ENCODE results near the gene KRCC1.
"Not testable (repeated sequence)": the region's sequence is repeated elsewhere in the genome, so short reads cannot be mapped to it uniquely, and the experiment has no call there.

KRCC1 gene

GRCh38 chr2:88074150-88074549 lies 18.6 kb upstream of the KRCC1 start:
- no peak for DNase-seq

GRCh38 chr2:88071365-88071764 lies 15.8 kb upstream of the KRCC1 start:
- no peak for DNase-seq

GRCh38 chr2:88070055-88070454 lies 14.5 kb upstream of the KRCC1 start:
- no peak for DNase-seq

GRCh38 chr2:88069117-88069516 lies 13.5 kb upstream of the KRCC1 start:
- DNase-seq: no peak

- no peak for DNase-seq
These were observed 12.5 kb upstream of the KRCC1 start for GRCh38 chr2:88068044-88068443.

DNA sequence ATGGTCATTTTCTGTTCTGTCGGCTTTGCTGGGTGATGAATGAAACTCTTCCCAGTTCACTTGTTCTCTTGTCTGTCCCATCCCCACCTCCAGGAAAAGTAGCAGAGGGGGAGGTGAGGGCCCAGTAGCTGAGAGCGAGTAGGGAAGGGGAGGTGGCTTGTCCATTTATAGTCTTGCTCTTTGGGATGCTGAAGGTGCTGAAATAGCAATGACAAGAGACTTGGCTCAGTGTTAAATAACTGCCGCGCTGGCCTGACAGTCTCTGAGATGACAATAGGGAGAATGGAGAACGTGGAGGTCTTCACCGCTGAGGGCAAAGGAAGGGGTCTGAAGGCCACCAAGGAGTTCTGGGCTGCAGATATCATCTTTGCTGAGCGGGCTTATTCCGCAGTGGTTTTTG lies 12.0 kb upstream of the KRCC1 start, which contains the start of gene SMYD1:
Gene SMYD1, plus strand, starts transcription at position 228 of the 400 bp plus-strand sequence. Its CDS starts 40 bp downstream, at position 268.
- no peak for DNase-seq

DNA sequence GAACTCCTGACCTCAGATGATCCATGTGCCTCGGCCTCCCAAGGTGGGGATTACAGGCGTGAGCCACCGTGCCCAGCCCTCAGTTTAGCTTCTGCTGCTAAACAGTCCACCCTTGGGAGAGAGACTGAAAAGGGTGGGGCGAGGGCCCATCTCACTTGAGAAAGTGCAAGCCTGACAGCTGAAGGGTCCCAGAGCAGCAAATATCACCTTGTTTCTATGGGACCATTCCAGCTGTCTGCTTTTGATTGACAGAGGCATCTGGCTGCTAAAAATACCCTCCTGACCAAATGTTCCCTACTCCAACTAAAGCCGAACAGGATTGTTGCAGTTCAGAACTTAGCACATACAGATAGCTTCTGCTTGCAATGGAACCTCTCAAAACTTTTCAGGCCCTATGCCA lies 11.6 kb upstream of the KRCC1 start:
- DNase-seq: no peak

DNA sequence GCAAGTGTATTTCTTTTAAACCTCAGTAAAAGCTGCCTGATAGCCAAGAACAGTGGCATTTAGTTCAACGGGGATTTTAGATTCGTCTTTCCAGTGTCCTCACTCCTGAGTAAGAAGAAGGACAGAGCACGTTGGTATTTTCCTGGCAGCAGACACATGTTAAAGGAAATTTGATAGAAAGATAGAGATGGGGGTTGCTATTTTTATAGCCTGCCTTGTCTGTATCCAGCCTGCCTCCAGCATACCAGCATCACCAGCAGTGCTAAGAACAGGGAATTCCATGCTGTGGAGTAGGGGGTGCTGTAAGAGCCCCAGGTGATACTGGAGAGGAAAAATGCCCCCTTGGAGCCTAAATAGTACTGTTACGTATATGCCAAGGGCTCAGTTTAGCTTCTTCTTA lies 11.0 kb upstream of the KRCC1 start:
- DNase-seq: no peak

GRCh38 chr2:88061295-88061694 lies 5.7 kb upstream of the KRCC1 start:
- DNase-seq: peak; percentile 39

DNA sequence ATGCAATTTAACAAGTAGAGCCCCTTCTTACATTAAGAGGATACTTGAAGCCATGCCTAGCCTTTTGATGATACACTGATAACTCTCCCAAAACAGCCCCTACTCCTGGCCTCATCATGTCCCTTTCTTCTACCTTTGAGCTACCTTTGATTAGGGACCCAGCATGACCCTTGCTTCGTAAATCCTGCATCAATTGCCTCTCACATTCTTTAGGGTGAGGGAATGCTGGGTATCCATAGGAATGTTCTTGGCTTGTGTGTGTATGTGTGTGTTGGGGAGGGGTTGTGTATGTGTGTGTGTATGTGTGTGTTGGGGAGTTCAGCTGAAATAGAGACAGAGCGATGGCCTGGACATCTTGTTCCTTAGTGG lies 5.3 kb upstream of the KRCC1 start:
- DNase-seq: no peak

DNA sequence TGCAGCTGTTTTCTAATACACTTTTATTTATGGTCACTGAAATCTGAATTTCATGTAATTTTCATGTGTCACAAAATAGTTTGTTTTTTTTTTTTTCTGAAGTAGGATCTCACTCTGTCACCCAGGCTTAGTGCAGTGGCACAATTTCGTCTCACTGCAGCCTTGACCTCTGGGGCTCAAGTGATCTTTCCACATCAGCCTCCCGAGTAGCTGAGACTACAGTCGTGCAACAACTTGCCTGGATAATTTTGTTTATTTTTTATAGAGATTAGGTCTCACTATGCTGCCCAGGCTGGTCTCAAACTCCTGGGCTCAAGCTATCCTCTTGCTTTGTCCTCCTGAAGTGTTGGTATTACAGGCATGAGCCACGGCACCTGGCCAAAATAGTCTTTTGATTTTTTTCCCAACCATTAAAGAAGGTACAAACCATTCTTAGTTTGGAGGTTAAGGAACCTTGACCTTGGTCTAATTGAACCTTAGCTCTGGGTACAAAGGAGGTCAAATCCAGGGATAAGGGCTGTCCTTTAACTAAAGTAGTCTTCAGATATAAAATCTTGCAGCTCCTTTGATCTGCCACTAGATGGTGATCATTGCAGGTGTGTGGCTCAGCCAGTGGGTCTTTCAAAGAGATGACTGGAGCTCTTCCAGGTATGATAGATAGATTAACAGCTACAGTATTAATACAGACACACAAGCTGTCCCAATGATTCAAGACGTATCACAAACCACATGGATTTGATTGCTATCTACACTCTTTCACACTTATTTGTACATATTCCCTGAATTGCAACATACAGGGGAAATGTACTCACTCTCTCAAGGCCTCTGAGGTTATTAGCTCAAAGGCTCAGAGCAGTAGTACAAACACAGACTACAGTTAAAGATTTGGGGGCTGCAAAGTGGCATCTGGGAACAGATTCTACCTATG lies 4.7 kb upstream of the KRCC1 start:
- DNase-seq: peak; percentile 72

DNA sequence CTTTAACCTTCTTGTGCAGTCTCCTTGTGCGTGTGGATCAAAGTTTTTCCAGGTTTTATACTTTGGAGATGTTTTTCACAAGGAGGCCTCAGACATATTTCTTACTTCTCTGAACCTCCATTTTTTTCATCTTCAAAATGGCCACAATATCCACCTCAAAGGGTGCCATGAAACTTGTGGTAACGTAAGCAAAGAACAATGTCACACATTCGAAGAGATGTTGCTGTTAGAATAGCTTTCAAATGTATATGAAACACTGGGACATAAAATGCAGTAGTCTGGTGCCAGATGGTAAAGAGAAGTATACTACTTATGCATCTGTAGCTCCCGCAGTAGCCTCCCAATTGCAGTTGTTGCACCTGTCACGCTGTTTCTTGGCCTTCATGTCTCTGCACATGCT lies 2.6 kb upstream of the KRCC1 start:
- no peak for DNase-seq

DNA sequence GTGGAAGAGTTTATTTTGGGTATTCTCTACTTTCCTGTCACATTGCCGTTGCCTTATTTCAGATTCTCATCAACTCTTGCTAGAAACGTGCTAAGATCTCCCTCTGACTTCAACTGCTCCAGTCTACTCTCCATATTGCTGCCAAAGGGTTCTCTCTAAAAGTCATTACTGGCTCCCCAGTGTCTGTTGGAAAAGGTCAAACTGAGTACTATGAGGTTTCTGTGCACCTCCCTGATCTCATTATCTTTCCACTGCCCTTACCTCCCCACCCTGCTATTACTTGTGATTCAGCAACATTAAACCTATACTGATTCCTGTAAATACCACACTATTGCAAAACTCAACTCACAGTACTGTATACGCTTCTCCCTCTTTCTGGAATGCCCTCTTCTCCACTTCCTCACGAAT lies 1.9 kb upstream of the KRCC1 start:
- peak; percentile 64 for DNase-seq

DNA sequence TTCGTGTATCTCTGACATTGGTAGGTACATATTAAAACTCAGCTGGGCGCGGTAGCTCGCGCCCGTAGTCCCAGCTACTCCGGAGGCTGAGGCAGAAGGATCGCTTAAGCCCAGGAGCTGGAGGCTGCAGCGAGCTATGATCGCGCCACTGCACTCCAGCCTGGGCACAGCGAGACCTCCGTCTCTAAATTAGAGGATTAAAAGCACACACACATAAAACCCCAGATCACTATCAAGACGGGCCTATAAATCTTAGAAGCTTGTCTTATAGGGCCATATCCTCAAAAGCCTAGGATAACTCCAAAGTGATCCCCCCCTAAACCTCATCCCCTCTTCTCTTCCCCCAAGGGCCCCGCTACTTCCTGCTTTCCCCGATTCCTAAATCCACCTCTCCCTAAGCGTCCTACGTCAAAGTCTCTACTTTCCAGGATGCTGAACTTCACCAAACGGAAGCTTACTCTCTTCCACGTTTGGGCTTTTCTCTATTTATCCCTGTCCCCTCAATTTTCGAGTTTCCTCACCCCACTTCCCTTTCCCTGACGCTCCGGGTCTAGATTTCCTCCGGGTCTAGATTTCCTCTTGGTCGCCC lies 707 bp downstream of the KRCC1 start:
- no peak for DNase-seq

DNA sequence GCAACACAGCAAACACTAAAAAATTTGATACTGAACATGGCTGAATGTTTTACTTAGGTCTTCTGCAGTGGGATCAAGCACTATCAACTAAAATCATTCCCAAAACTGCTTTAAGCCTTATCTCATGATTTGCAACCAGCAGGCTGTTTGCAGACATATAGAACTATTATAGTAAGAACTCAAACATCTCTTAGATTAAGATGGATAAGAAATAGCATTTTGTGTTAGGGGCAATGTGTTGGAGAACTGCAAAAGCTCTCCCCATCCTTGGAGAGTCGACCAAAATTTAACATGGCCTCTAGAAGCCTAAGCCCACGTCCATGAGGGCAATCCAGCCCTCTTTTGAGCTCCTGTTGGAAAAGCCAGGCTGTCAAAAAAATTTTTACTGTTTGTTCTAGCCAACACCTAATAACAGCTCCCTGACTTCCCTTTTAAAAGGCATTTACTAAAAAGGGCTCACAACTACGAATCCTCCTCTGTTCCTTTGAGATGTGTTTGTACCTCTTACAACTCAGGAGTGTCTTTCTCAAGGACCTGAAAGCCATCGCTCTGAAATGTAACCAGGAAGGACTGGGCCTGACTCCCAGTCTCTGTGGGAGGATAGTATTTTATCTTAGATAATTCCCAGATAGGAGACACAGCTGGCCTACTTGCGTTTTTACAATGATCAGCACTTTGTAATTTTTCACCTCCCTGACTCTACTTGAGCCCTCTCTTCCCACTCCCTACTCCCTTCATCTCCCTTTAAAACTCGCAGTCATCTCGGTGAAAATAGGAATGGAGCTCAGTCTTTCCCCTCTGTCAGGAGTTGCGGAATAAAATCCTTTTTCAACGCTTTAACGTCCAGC lies 1.4 kb downstream of the KRCC1 start:
- DNase-seq: no peak

DNA sequence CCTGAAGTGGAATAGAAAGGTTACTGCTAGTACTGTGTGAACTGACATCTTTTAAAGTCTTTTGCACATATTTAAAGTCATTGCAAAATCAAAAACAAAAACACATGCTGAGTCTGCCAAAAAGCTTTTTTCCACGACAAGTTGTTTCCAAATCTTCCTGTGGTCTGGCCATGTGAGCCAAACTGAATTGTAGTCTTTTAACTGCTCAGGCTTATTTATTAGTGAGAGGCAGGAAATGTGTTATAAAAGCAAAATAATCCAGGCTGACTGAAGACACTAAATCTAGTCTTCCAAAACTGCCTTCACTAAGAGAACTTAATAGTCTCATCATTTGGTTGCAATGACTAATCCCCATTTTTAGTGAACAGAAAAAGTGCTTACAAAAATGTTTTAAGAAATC lies 2.3 kb downstream of the KRCC1 start:
- peak; percentile 47 for DNase-seq

DNA sequence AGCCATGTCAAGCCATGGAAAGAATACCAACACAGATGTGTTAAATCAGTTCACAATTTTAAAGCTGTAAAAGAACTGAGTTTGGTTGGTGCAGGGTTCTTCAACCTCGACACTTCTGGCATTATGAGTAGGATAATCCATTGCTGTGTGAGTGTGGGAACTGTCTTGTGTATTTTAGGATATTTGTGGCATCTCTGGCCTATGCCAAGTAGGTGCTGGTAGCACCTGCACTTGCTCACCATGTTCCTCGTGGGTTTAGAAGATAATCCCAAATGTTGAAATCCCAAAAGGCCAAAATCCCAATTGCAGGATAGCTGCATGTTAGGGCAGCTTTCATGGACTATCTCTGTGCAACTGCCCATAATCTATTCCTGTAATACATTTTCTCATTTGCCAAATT lies 3.8 kb downstream of the KRCC1 start:
- DNase-seq: no peak

DNA sequence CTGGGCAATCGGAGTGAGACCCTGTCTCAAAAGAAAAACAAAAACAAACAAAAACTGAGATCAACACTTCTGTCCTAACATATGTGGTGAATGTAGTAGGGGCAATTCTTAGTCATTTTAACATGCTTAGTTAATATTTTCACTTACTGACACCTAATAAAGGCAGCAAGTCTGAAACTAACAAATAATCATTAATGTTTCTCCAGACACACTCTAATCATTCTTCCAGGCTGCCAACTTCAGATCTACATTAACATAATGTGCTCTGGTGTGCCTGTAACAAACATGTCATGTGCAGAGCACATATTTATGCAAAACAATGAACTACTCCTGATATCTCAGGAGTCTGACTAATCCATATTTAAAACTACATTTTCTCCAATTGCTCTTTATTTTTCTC lies 6.0 kb downstream of the KRCC1 start:
- DNase-seq: no peak

DNA sequence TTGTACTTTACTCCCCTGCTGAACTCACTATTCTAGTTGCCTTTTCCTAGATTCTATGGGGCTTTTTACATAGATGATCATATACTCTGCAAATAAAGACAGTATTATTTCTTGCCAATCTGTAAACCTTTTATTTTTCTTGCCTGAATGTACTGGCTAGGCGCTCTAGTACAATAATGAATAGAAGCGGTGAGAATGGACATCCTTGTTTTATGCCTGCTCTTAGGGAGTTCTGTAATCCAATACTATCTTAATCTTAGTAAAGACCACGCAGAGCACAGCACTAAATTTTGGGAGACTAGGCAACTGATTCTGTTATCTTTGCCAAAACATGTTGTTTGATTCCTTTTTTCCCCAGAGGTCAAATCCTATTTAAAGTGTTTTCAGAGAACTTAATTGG lies 7.0 kb downstream of the KRCC1 start:
- no peak for DNase-seq

- DNase-seq: not testable (repeated sequence)
These were observed 10.0 kb downstream of the KRCC1 start for GRCh38 chr2:88045561-88045960.

DNA sequence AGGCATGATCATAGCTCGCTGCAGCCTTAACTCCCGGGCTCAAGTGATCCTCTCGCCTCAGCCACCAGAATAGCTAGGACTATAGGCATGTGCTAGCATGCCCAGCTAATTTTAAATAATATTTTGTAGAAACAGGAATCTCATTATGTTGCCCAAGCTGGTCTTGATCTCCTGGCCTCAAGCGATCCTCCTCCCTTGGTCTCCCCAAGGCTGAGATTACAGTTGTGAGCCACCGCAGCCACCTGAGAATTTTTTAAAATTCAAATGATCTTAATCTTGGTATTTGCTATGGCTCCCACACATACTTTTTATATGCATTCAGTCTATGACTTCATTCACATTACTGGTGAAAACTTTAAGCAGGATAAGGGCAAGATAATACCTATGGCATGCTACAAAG lies 13.1 kb downstream of the KRCC1 start:
- no peak for DNase-seq

GRCh38 chr2:88038263-88039105 lies 17.1 kb downstream of the KRCC1 start:
- no peak for DNase-seq

GRCh38 chr2:88036606-88037005 lies 19.0 kb downstream of the KRCC1 start:
- no peak for DNase-seq

Measured in hematopoietic multipotent progenitor cell treated with erythropoietin and hydrocortisone succinate and interleukin-3 and kit ligand, for 4 days (in vitro differentiated cells).